Type B pancreatic cell (in vitro differentiated cells): Measurements from ENCODE around the gene GNAO1. TPM values are rescaled to one million over a fixed set of nuclear protein-coding genes. Genes with fewer than 3 reads are reported as not detected.

Source experiments
- DNase-seq: peaks from one replicate; pipeline ENCODE4 v3.0.0; 2021; ENCODE audit warnings: mixed read lengths; ENCODE audit not compliant: unreplicated experiment; ENCODE audit errors: extremely low spot score
- H3K27ac Mint-ChIP-seq: 2 replicates; pipeline ENCODE4 v1.8.0; 2021; ENCODE audit warnings: mild to moderate bottlenecking, mixed read lengths
- H3K27me3 Mint-ChIP-seq: 2 replicates; pipeline ENCODE4 v1.8.0; 2021; ENCODE audit warnings: mixed read lengths
- H3K36me3 Mint-ChIP-seq: 2 replicates; pipeline ENCODE4 v1.8.0; 2021; ENCODE audit warnings: mixed read lengths
- H3K4me1 Mint-ChIP-seq: one replicate; pipeline ENCODE4 v1.8.0; 2021; ENCODE audit warnings: mixed read lengths; ENCODE audit not compliant: unreplicated experiment
- H3K4me3 Mint-ChIP-seq: 2 replicates; pipeline ENCODE4 v1.8.0; 2021; ENCODE audit warnings: mild to moderate bottlenecking, mixed read lengths
- H3K9me3 Mint-ChIP-seq: 2 replicates; pipeline ENCODE4 v1.8.0; 2021; ENCODE audit warnings: mixed read lengths
- total RNA-seq: library from RNA; stranded (reverse); gene quantifications from 2 replicates; pipeline ENCODE4 v1.2.1, GENCODE V29; 2021; ENCODE audit warnings: low replicate concordance
- TF ChIP-seq, protein P1 (sequence below): fragments of 200-600 bp; sonication (generic); conservative IDR thresholded peaks from 2 replicates; pipeline ENCODE4 v1.5.0; 2021; ENCODE audit warnings: antibody characterized with exemption, mild to moderate bottlenecking

The GNAO1 gene
- total RNA-seq, 1 donor from 2014 or later, result 13.2 TPM

DNA sequence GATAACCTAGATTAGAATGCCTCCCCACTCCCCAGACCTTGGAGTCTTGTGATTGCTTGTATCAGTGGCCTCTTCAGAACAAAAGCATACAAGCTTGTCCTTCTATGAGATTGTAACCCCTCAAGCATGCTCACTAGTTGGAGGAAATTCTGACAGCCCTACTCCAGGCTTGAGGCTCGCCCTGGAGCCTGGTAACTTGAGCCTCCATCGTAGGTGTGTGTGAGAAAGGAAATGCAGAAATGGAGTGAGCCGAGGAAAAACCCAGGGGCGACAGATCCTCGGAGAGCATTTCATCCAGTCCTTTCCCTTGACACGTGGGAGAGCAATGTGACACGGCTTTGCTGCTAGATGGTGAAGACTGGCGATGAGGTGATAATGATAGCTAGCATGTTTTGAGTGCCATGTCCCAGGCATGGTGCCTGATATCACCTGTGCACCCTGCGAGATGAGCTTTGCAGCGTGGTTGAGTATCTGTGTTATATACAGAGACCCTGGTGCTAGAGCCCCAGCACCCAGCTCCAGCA is 31.2 kb downstream of the GNAO1 start:
- H3K36me3 Mint-ChIP-seq, result no peaks in the 10 kb centered on the region
- H3K27me3 Mint-ChIP-seq, result peaks cover 7% of the 10 kb centered on the region
- no peak for DNase-seq
- TF ChIP-seq, protein P1, sequence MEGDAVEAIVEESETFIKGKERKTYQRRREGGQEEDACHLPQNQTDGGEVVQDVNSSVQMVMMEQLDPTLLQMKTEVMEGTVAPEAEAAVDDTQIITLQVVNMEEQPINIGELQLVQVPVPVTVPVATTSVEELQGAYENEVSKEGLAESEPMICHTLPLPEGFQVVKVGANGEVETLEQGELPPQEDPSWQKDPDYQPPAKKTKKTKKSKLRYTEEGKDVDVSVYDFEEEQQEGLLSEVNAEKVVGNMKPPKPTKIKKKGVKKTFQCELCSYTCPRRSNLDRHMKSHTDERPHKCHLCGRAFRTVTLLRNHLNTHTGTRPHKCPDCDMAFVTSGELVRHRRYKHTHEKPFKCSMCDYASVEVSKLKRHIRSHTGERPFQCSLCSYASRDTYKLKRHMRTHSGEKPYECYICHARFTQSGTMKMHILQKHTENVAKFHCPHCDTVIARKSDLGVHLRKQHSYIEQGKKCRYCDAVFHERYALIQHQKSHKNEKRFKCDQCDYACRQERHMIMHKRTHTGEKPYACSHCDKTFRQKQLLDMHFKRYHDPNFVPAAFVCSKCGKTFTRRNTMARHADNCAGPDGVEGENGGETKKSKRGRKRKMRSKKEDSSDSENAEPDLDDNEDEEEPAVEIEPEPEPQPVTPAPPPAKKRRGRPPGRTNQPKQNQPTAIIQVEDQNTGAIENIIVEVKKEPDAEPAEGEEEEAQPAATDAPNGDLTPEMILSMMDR, result no peak
- no peak overlapping the region for H3K27ac Mint-ChIP-seq
- no peak overlapping the region for H3K4me3 Mint-ChIP-seq
- H3K9me3 Mint-ChIP-seq, result no peaks in the 10 kb centered on the region
- H3K4me1 Mint-ChIP-seq, result no peaks in the 10 kb centered on the region

DNA sequence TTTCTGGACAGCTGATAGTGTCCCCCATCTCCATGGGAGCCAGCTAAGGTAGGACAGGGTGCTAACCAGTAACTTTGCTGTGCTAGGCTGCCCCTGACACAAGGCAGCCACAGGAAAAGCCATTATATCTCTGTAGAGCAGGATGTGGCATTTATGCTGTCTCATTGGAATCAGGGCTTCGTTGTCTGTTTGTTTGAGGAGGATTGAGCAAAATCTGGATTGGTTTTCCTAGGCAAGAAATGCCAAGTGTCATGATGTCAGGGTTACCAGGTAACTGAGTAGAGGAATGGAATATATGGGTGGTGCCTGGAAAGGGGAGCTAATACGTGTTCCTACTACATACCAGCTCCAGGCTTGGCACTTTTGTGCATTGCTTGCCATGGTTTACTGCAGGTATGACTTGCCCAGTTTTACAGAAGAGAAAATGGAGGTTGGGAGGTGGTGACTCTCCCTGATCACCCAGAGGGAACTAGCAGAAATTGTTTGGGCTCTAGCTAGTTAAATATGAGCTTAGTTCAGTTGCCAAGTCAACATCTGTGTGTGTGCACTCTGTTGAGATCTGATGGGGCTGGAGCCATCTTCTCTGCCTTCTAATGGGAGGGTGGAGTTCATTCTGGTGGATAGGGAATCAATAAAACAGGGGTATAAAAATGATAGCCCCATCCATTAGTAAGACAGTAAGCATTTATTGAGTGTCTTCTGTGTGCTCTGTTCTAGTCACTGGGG is 33.9 kb downstream of the GNAO1 start:
- Mint-ChIP-seq H3K27ac (no peak overlapping the region), H3K27me3 (peaks cover 7% of the 10 kb centered on the region), H3K4me1 (no peaks in the 10 kb centered on the region), H3K4me3 (no peak overlapping the region), H3K9me3 (no peaks in the 10 kb centered on the region), H3K36me3 (no peaks in the 10 kb centered on the region)
- DNase-seq, result no peak
- TF ChIP-seq, protein P1, result no peak

- H3K27ac Mint-ChIP-seq, result no peak overlapping the region
- TF ChIP-seq, protein P1, result no peak
- H3K4me1 Mint-ChIP-seq, result no peaks in the 10 kb centered on the region
- H3K36me3 Mint-ChIP-seq, result no peaks in the 10 kb centered on the region
- no peak overlapping the region for H3K4me3 Mint-ChIP-seq
- peaks cover 7% of the 10 kb centered on the region for H3K27me3 Mint-ChIP-seq
- no peak for DNase-seq
- no peaks in the 10 kb centered on the region for H3K9me3 Mint-ChIP-seq
These were observed 34.9 kb downstream of the GNAO1 start for GRCh38 chr16:56226187-56226586.

DNA sequence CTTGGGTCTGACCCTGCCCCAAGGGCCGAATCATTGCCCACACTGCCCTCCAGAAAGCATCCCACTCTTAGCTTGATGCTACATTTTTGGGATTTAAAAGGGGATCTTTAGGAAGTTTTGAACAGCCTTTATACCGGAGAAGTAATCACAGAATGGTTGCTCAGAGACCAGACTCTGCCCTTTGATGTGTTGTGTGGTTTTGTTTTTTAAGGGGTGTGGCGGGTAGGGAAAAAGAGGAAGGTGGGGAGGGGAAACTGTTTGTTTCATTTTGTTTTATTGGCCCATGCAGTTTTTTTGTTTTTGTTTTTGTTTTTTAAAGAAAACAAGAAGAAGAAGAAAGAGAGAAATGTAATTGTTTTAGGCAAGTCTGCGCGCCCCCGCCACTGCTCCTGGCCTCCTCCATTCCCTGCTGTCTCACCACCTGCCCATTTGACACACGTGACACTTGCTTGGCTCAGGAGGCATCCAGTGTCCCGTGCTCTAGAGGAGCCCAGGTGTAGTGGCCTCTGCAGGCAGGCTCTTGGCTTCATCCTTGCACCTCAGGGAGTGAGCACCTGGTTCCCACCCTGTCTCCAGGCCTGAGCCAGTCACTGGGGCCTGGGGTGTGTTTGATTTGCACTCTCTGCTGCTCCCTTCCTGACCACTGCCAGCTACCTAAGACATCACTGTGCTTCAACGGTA is 35.7 kb downstream of the GNAO1 start:
- Mint-ChIP-seq H3K9me3 (no peaks in the 10 kb centered on the region), H3K27ac (no peak overlapping the region), H3K4me1 (no peaks in the 10 kb centered on the region), H3K27me3 (peaks cover 4% of the 10 kb centered on the region), H3K36me3 (no peaks in the 10 kb centered on the region), H3K4me3 (no peak overlapping the region)
- TF ChIP-seq, protein P1, result no peak
- no peak for DNase-seq

- Mint-ChIP-seq H3K4me3 (no peak overlapping the region), H3K36me3 (no peaks in the 10 kb centered on the region), H3K27me3 (no peaks in the 10 kb centered on the region), H3K4me1 (no peaks in the 10 kb centered on the region), H3K9me3 (no peaks in the 10 kb centered on the region), H3K27ac (no peak overlapping the region)
- DNase-seq, result no peak
- TF ChIP-seq, protein P1, result no peak
These were observed 36.6 kb downstream of the GNAO1 start for GRCh38 chr16:56227936-56228335.
